SK-N-MC (cell line): Measurements from ENCODE around the gene UNC93A.

Source experiments
- DNase-seq: peaks from one replicate; pipeline ENCODE4 v3.0.0-alpha.2; 2011; ENCODE audit warnings: low read depth, low spot score
- H3K27ac ChIP-seq: fragments of 200-600 bp; sonication (generic); 2 replicates; pipeline ENCODE4 v1.5.1; 2016; ENCODE audit warnings: mixed run types
- H3K36me3 ChIP-seq: fragments of 200-600 bp; sonication (generic); 2 replicates; pipeline ENCODE4 v1.6.1; 2017; ENCODE audit warnings: antibody characterized with exemption, low read length, mixed read lengths; ENCODE audit not compliant: insufficient read depth
- H3K4me3 ChIP-seq: fragments of 200-600 bp; sonication (generic); 2 replicates; pipeline ENCODE4 v1.5.1; 2016
- H3K9ac ChIP-seq: fragments of 200-600 bp; sonication (generic); 2 replicates; pipeline ENCODE4 v1.8.0; 2017; ENCODE audit warnings: mixed run types, mixed read lengths; ENCODE audit not compliant: insufficient read length
- H3K9me3 ChIP-seq: fragments of 200-600 bp; sonication (generic); 2 replicates; pipeline ENCODE4 v1.6.1; 2017; ENCODE audit warnings: low read depth, mild to moderate bottlenecking, antibody characterized with exemption, low read length, moderate library complexity, mixed read lengths
- EZH2 ChIP-seq: fragments of 200-600 bp; sonication (generic); IDR thresholded peaks from one replicate; pipeline ENCODE4 v1.6.1; 2017; ENCODE audit warnings: antibody characterized with exemption
- FOXP2 ChIP-seq: optimal IDR thresholded peaks from 2 replicates; pipeline ENCODE3; 2011; ENCODE audit warnings: mild to moderate bottlenecking, moderate library complexity; ENCODE audit not compliant: insufficient read depth; ENCODE audit errors: extremely low read length, control extremely low read depth
- POLR2AphosphoS5 ChIP-seq: IDR thresholded peaks from 2 replicates; pipeline ENCODE4 v1.6.1; 2012; ENCODE audit warnings: mild to moderate bottlenecking, low read depth, low read length, borderline replicate concordance

The UNC93A gene

DNA sequence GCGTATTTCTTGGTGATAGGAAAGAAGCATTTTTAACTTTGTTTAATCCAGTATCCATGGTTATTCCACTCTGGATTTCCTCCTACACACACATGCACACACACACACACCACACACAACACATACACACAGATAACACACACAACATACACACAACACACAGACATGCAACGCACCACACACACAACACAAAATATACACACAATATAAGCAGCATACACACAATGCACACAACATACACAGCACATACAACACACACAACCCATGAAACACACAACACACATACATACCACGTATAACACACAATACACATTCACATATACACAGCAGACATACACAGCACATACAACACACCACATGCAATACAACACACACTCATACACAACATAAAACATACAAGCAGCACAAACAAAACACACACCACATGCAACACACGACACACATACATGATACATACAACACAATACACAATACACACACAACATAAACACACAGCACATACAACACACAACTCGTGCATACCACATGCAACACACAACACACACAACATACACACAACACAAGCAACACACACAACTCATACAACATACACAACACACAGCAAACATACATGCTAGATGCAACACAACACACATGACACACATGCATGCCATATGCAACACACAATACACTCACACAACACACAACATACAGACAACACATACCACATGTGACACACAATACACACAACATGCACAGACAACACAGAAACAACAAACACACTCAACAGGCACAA is 46.7 kb downstream of the UNC93A start:
- H3K9ac ChIP-seq: no peak overlapping the region
- TF ChIP-seq EZH2 (no peak), FOXP2 (no peak), POLR2AphosphoS5 (no peak)

GRCh38 chr6:167338541-167339117 is 47.5 kb downstream of the UNC93A start:
- H3K36me3 ChIP-seq: no peaks in the 10 kb centered on the region
- 0 out of 2 replicates have a peak overlapping the region, but pooled peaks have one; percentile 35 for H3K27ac ChIP-seq
- H3K4me3 ChIP-seq: no peak overlapping the region; the same call in 1 of the 2 replicates
- no peak for TF ChIP-seq FOXP2
- TF ChIP-seq EZH2: no peak
- TF ChIP-seq POLR2AphosphoS5: no peak
- no peaks in the 10 kb centered on the region for H3K9me3 ChIP-seq
- no peak for DNase-seq
- H3K9ac ChIP-seq: no peak overlapping the region

More for the DNA sequence above, 46.7 kb downstream of the UNC93A start:
- Histone ChIP-seq H3K36me3 (no peaks in the 10 kb centered on the region), H3K9me3 (no peaks in the 10 kb centered on the region), H3K27ac (no peak overlapping the region), H3K4me3 (no peak overlapping the region; the same call in 1 of the 2 replicates)
- DNase-seq: no peak

GRCh38 chr6:167341038-167341583 is 50.0 kb downstream of the UNC93A start:
- Histone ChIP-seq H3K36me3 (no peaks in the 10 kb centered on the region), H3K27ac (no peak overlapping the region), H3K9me3 (no peaks in the 10 kb centered on the region), H3K4me3 (no peak overlapping the region), H3K9ac (no peak overlapping the region)
- no peak for TF ChIP-seq FOXP2
- no peak for TF ChIP-seq EZH2
- TF ChIP-seq POLR2AphosphoS5: no peak
- DNase-seq: no peak

DNA sequence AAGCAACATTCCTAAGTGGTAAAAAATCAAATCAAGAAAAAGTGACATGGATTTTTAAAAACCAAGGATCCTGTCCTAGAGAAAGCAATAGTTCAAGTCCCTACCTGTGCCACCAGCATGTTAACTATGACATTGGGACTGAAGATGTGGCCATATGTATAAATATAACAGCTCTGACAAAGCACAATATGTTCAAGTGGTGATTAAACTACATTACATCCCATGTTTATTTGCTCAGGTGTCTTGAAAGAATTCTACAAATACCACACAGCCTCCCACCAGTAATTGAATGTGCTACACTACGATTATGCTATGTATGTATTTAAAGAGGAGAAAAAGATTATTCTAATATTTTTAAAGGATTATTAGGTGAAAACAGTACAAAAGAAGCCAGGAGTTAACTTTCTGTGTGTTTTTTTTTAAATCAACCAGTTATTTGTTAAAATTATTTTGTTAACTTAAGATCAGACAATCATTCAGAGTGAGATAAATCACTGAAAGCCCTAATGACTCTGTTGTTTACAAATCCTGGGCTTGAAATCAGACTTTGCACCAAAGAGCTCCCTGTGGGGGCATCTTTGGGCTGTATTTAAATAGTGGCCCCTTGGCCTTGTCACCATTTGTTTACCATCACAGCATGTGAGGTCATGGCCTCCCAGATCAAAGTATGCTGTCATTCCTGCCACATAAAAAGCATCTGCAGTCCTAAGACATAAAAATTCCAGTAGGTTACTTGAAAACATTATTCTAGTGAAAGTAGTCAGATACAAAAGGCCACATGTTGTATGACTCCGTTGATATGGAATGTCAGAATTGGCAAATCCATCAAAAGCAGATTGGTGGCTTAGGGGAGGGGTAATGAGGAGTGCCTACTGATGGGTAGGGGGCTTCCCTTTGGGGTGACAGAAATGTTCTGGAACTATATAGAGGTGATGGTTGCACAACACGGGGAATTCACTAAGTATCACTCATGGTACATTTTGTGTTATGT is 50.8 kb downstream of the UNC93A start:
- TF ChIP-seq POLR2AphosphoS5 (no peak), FOXP2 (no peak), EZH2 (no peak)
- no peak overlapping the region for H3K27ac ChIP-seq
- no peak overlapping the region for H3K4me3 ChIP-seq
- DNase-seq: no peak
- no peaks in the 10 kb centered on the region for H3K36me3 ChIP-seq
- no peaks in the 10 kb centered on the region for H3K9me3 ChIP-seq
- no peak overlapping the region for H3K9ac ChIP-seq

DNA sequence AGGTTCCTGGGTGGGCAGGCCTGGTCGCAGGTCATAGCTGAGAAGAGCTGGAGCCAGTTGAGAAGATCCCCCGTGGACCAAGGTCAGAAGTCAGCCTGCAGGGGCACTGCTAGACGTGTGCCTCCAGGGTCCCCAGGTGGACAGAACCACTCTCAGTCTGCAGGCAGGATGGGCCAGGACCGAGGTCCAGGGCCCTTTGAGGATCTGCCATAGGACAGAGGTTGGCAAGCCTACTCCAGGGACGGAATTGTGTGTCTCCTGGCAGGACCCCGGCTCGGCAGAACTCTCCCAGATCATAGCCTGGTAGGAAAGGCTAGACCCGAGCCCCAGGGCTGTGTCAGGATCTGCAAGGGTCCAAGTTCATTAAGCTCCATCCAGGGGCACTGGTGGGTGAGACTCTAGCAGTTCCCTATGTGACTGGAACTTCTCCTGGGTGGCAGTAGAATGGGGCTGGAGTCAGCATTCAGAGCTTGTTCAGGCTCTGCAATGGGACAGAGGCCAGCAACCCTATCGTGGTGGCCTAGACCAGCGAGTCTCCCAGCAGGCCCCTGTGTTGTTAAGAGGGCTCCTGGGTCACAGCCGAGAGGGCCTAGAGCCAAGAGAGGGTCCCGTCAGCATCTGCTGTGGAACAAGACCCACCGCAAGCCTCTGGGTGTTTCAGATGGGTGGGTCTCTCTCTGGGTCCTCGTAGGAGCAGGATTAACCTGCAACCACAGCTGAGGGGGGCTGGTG is 51.9 kb downstream of the UNC93A start:
- no peak overlapping the region for H3K27ac ChIP-seq
- no peak overlapping the region for H3K4me3 ChIP-seq
- no peaks in the 10 kb centered on the region for H3K9me3 ChIP-seq
- no peak for DNase-seq
- no peak overlapping the region for H3K9ac ChIP-seq
- no peaks in the 10 kb centered on the region for H3K36me3 ChIP-seq
- no peak for TF ChIP-seq EZH2
- TF ChIP-seq POLR2AphosphoS5: no peak
- no peak for TF ChIP-seq FOXP2

GRCh38 chr6:167345348-167345747 is 54.2 kb downstream of the UNC93A start:
- DNase-seq: no peak
- TF ChIP-seq FOXP2 (no peak), POLR2AphosphoS5 (no peak), EZH2 (no peak)
- Histone ChIP-seq H3K9ac (no peak overlapping the region), H3K27ac (no peak overlapping the region), H3K36me3 (no peaks in the 10 kb centered on the region), H3K9me3 (no peaks in the 10 kb centered on the region), H3K4me3 (no peak overlapping the region)

DNA sequence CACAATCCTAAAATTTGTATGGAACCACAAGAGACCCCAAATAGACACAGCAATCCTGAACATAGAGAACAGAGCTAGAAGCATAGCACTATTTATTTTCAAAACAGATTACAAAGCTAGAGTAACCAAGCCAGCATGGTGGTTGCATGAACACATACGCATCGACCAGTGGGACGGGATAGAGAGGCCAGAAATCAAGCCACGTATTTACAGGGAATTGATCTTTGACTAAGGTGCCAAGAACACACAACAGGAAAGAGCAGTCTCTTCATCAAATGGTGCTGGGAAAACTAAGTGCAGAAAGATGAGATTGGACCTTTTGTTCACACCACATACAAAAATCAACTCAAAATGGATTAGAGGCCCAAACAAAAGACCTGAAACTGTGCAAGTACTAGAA is 54.8 kb downstream of the UNC93A start:
- Histone ChIP-seq H3K4me3 (no peak overlapping the region), H3K27ac (no peak overlapping the region), H3K36me3 (no peaks in the 10 kb centered on the region), H3K9ac (no peak overlapping the region), H3K9me3 (no peaks in the 10 kb centered on the region)
- DNase-seq: no peak
- TF ChIP-seq FOXP2 (no peak), EZH2 (no peak), POLR2AphosphoS5 (no peak)
